OCI-LY7 (cell line): Measurements from ENCODE around the gene SIPA1L3. TPM values are rescaled to one million over a fixed set of nuclear protein-coding genes. Genes with fewer than 3 reads are reported as not detected.

Experiments used
- BruUV-seq: library from RNA; stranded (reverse); fragments of 400-500 nt; replicated peaks from 2 replicates; lab custom pipeline; 2021; lab: Mats Ljungman, UMichigan
- CTCF ChIA-PET: fragments of 300-600 bp; sonication (Branson Sonifier 250); formaldehyde crosslinking; loops from one replicate; lab custom pipeline; 2022; ENCODE audit warnings: antibody characterized with exemption; ENCODE audit not compliant: unreplicated experiment; lab: Charles Lee
- POLR2A ChIA-PET: fragments of 300-600 bp; sonication (Branson Sonifier 250); formaldehyde crosslinking; loops from one replicate; lab custom pipeline; 2022; ENCODE audit warnings: antibody characterized with exemption; lab: Charles Lee
- DNase-seq: peaks from one replicate; pipeline ENCODE4 v3.0.0-alpha.2; 2015; ENCODE audit warnings: low spot score
- H2AFZ ChIP-seq: fragments of 200-600 bp; sonication (generic), shearing (Covaris generic); 2 replicates; pipeline ENCODE4 v1.6.1; 2014; ENCODE audit warnings: mild to moderate bottlenecking, antibody characterized with exemption, low read length, moderate library complexity
- H3K27ac ChIP-seq: fragments of 200-600 bp; sonication (generic); 2 replicates; pipeline ENCODE4 v1.5.1; 2014; ENCODE audit warnings: mixed run types, low read depth, mild to moderate bottlenecking, moderate library complexity, low read length, inconsistent platforms; ENCODE audit not compliant: poor library complexity, severe bottlenecking
- H3K36me3 ChIP-seq: fragments of 200-600 bp; sonication (generic); 2 replicates; pipeline ENCODE4 v1.6.1; 2014; ENCODE audit warnings: mild to moderate bottlenecking, antibody characterized with exemption, low read length, moderate library complexity, mixed read lengths; ENCODE audit not compliant: insufficient read depth
- H3K4me1 ChIP-seq: fragments of 200-600 bp; sonication (generic); 2 replicates; pipeline ENCODE4 v1.5.1; 2014; ENCODE audit warnings: mild to moderate bottlenecking, low read length; ENCODE audit not compliant: insufficient read depth, poor library complexity, severe bottlenecking
- H3K4me2 ChIP-seq: fragments of 200-600 bp; sonication (generic); 2 replicates; pipeline ENCODE4 v1.6.1; 2014; ENCODE audit warnings: mild to moderate bottlenecking, low read length
- H3K4me3 ChIP-seq: fragments of 200-600 bp; sonication (generic); 2 replicates; pipeline ENCODE4 v1.5.1; 2014; ENCODE audit warnings: mild to moderate bottlenecking, low read depth, low read length; ENCODE audit not compliant: poor library complexity, severe bottlenecking
- H3K79me2 ChIP-seq: fragments of 200-600 bp; sonication (generic); 2 replicates; pipeline ENCODE4 v1.6.1; 2016; ENCODE audit warnings: low read depth, mild to moderate bottlenecking, low read length, moderate library complexity, mixed read lengths; ENCODE audit not compliant: insufficient read depth
- H3K9me2 ChIP-seq: fragments of 200-600 bp; sonication (generic); 2 replicates; pipeline ENCODE4 v1.6.1; 2016; ENCODE audit warnings: mild to moderate bottlenecking, low read length, mixed read lengths; ENCODE audit not compliant: insufficient read depth
- H3K9me3 ChIP-seq: fragments of 200-600 bp; sonication (generic); 2 replicates; pipeline ENCODE4 v1.6.1; 2014; ENCODE audit warnings: mild to moderate bottlenecking, mixed run types, low read length, mixed read lengths
- H4K20me1 ChIP-seq: fragments of 200-600 bp; sonication (generic); 2 replicates; pipeline ENCODE4 v1.6.1; 2014; ENCODE audit warnings: mild to moderate bottlenecking, antibody characterized with exemption, low read length, moderate library complexity, mixed read lengths; ENCODE audit not compliant: insufficient read depth
- EZH2phosphoT487 ChIP-seq: fragments of 200-600 bp; sonication (generic); IDR thresholded peaks from 2 replicates; pipeline ENCODE4 v1.6.1; 2018; ENCODE audit warnings: low read depth, borderline replicate concordance, mild to moderate bottlenecking, mixed run types, antibody characterized with exemption, low read length, moderate library complexity, mixed read lengths
- intact Hi-C: fragments of 100-400 bp; cut with micrococcal nuclease; formaldehyde crosslinking; loops from one replicate; pipeline ENCODE4 v1.10.0; 2022; ENCODE audit not compliant: unreplicated experiment
- total RNA-seq, 2 experiments: library from RNA; depleted of rRNA in 1 of 2; stranded (reverse); fragments of >200 nt in 1 of 2; shearing (Covaris generic) in 1 of 2; gene quantifications; 2 replicates each; pipeline ENCODE4 v1.2.3, GENCODE V29; 2014 to 2022
- TF ChIP-seq, protein P1 (sequence below): fragments of 200-600 bp; sonication (generic); conservative IDR thresholded peaks from 2 replicates; pipeline ENCODE4 v1.5.1; 2014; ENCODE audit warnings: mild to moderate bottlenecking, antibody characterized with exemption, low read length, moderate library complexity, mixed read lengths

The SIPA1L3 gene
- total RNA-seq, 2 experiments from 2014 or later: 21.2 to 84.4 TPM

DNA sequence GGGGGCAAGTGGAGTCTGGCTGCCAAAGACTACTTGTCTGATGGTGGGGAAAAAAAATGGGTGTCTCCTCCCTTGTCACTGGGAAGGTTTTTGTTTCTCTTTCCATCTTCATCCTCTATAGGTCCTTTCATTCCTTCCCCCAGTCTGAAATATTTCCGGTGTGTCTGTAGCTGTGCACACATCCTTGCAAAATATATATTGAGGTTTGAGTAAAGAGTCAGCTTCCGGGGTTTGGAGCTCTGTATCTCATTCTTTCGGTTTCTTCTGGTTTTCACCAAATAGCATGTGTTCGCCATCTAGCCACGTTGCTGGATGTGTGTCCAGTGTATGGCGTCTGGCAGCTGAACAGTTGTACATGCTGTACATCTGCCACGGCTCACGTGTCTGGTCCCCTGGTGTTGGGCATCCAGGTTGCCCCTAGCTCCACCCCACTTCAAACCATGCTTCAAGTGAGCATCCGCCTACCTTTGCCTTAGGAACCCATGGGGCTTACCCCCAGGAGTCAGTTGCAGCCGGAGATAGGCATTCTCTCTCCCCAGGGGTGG, 142.2 kb downstream of the SIPA1L3 start:
- Histone ChIP-seq H3K79me2 (peaks cover 19% of the 10 kb centered on the region; the same call in 1 of the 2 replicates), H3K4me2 (peak overlapping the region; percentile 74)

DNA sequence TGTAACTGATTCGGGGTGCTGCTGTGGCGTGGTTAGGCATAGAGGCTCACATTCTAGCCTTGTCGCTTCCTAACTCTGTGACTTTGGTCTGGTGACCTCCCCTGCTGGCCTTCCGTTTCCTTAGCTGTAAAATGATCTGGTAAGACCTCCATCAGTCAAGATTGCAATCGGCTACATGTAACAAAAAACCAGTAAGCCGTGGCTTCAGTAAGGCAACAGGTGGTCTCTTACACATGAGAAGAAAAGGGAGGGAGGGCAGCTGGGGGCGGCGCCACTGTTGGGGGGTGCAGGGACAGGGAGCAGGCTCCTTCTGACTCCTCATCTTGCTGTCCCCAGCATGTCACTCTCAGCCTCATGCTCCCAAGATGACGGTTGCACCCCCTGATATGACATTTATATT, 148.0 kb downstream of the SIPA1L3 start:
- no peak overlapping the region for H3K27ac ChIP-seq
- H3K4me3 ChIP-seq: no peak overlapping the region
- CTCF ChIA-PET: no interaction called here
- TF ChIP-seq EZH2phosphoT487: no peak
- intact Hi-C loops: no loop called here
- H3K4me2 ChIP-seq: no peak overlapping the region; the same call in 1 of the 2 replicates
- H3K36me3 ChIP-seq: peaks cover 12% of the 10 kb centered on the region
- no peaks in the 10 kb centered on the region for H4K20me1 ChIP-seq
- no peaks in the 10 kb centered on the region; the same call in 1 of the 2 replicates for H3K9me3 ChIP-seq
- H3K4me1 ChIP-seq: peaks cover 45% of the 10 kb centered on the region
- BruUV-seq: no TSS peak
- no peaks in the 10 kb centered on the region for H3K9me2 ChIP-seq
- H2AFZ ChIP-seq: no peak overlapping the region
- no peak for DNase-seq
- H3K79me2 ChIP-seq: peaks cover 12% of the 10 kb centered on the region; the same call in 1 of the 2 replicates
- POLR2A ChIA-PET: no interaction called here

More for the DNA sequence above, 142.2 kb downstream of the SIPA1L3 start:
- peak overlapping the region; percentile 53 for H3K4me3 ChIP-seq
- intact Hi-C loops: loop anchor here (2.0 kb wide), 2 partner anchors 62 to 180 kb away; no protein-coding TSS in a partner anchor
- no peaks in the 10 kb centered on the region for H4K20me1 ChIP-seq
- H2AFZ ChIP-seq: peak overlapping the region; percentile 31; the same call in 1 of the 2 replicates
- CTCF ChIA-PET: no interaction called here
- POLR2A ChIA-PET: interaction anchor here (0.6 to 3.8 kb wide), 14 partner anchors 10 to 146 kb away, joined by 3 to 32 read pairs (median 6); partner anchors contain the start of genes SIPA1L3 and WDR87
- TF ChIP-seq EZH2phosphoT487: no peak
- TF ChIP-seq, protein P1, sequence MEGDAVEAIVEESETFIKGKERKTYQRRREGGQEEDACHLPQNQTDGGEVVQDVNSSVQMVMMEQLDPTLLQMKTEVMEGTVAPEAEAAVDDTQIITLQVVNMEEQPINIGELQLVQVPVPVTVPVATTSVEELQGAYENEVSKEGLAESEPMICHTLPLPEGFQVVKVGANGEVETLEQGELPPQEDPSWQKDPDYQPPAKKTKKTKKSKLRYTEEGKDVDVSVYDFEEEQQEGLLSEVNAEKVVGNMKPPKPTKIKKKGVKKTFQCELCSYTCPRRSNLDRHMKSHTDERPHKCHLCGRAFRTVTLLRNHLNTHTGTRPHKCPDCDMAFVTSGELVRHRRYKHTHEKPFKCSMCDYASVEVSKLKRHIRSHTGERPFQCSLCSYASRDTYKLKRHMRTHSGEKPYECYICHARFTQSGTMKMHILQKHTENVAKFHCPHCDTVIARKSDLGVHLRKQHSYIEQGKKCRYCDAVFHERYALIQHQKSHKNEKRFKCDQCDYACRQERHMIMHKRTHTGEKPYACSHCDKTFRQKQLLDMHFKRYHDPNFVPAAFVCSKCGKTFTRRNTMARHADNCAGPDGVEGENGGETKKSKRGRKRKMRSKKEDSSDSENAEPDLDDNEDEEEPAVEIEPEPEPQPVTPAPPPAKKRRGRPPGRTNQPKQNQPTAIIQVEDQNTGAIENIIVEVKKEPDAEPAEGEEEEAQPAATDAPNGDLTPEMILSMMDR: no peak
- H3K9me3 ChIP-seq: no peaks in the 10 kb centered on the region; the same call in 1 of the 2 replicates
- H3K9me2 ChIP-seq: no peaks in the 10 kb centered on the region
- H3K36me3 ChIP-seq: peaks cover 12% of the 10 kb centered on the region
- H3K27ac ChIP-seq: peak overlapping the region; percentile 100
- DNase-seq: peak; percentile 79
- H3K4me1 ChIP-seq: peaks cover 72% of the 10 kb centered on the region
- BruUV-seq: TSS peak; percentile 82

DNA sequence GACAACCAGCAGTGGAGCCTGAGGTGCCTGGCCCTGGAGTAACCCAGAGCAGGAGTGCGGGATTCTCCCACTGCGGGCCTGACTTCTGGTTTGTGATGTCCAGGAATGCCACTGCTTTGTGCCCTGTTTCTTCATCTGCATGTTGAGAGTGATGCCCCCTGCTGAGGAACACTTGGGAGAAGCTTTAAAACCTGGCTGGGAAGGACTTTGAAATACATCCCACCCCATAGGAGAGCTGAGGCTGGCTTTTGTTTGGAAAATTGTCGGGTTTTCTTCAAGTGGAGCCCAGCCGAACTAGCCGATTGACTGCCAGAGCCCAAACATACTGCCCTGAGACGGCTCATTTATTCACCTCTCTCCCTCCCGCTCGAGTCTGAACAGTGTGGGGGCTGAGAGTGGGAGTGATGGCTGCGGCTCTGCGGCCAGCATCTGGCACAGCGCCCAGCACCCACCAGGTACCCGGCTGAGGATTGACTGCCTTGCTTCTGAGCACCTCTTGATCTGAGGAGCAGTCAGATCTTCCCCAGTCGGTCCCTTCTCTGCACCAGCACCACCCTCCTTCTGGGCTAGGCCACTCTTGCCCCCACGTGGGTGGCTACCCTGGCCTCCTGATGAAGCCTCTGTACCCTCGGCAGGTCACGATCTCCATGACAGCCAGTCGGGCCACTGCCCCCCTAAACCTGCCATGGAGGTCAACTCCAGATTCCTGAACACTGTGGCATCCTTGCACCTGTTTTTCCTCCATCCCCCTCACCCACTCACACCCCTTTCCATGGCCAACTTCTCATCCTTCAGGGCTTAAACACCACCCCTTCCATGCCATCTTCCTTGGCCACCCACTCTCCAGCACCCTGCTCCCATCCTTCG, 148.9 kb downstream of the SIPA1L3 start:
- H3K79me2 ChIP-seq: peaks cover 7% of the 10 kb centered on the region; the same call in 1 of the 2 replicates
- no peaks in the 10 kb centered on the region for H4K20me1 ChIP-seq
- no peaks in the 10 kb centered on the region for H3K9me2 ChIP-seq
- TF ChIP-seq, protein P1: no peak
- no peak for TF ChIP-seq EZH2phosphoT487
- ChIA-PET POLR2A (no interaction called here), CTCF (no interaction called here)
- no peak overlapping the region for H3K4me3 ChIP-seq
- no peak overlapping the region; the same call in 1 of the 2 replicates for H3K4me2 ChIP-seq
- H3K27ac ChIP-seq: no peak overlapping the region
- no peak overlapping the region for H2AFZ ChIP-seq
- no peak for DNase-seq
- intact Hi-C loops: no loop called here
- no TSS peak for BruUV-seq
- no peaks in the 10 kb centered on the region; the same call in 1 of the 2 replicates for H3K9me3 ChIP-seq
- H3K4me1 ChIP-seq: peaks cover 41% of the 10 kb centered on the region
- H3K36me3 ChIP-seq: peaks cover 12% of the 10 kb centered on the region
